ENCODE data around the gene KANTR. TPM values are rescaled to one million over a fixed set of nuclear protein-coding genes. Genes with fewer than 3 reads are reported as not detected.

Gene KANTR
- total RNA-seq, 1 experiment from 2014 or later = 7.7 TPM

- Histone ChIP-seq H4K5ac (ENCODE audit: insufficient read length, low read depth, low read length) (no peak overlapping the region), H2BK15ac (ENCODE audit: low read depth, low read length) (no peak overlapping the region), H4K20me1 (ENCODE audit: control insufficient read depth, insufficient read depth, insufficient read length) (no peaks in the 10 kb centered on the region), H3K9ac (ENCODE audit: extremely low read depth, insufficient read length, low read length) (no peak overlapping the region), H3K23me2 (ENCODE audit: insufficient read length, low read depth, low read length, poor library complexity, severe bottlenecking) (no peaks in the 10 kb centered on the region), H4K8ac (replicated peaks; ENCODE audit: insufficient read length, low read depth, low read length) (no peak overlapping the region), H2BK5ac (ENCODE audit: insufficient read length, low read length) (no peak overlapping the region), H3K23ac (ENCODE audit: insufficient read length, low read depth, low read length) (no peak overlapping the region), H2BK12ac (ENCODE audit: insufficient read length, low read depth, low read length) (no peak overlapping the region), H4K91ac (ENCODE audit: insufficient read length, low read depth, low read length) (no peak overlapping the region), H3K27ac (ENCODE audit: insufficient read length, low read depth, low read length) (no peak overlapping the region), H3K14ac (ENCODE audit: insufficient read depth, low read length) (no peak overlapping the region), H3T11ph (ENCODE audit: low read length) (no peak overlapping the region), H2AK5ac (ENCODE audit: insufficient read length, low read length) (no peak overlapping the region), H3K4ac (ENCODE audit: low read depth, low read length) (no peak overlapping the region), H3K18ac (ENCODE audit: insufficient read length, low read depth, low read length) (no peak overlapping the region), H3K56ac (ENCODE audit: insufficient read length, low read depth, low read length) (no peak overlapping the region), H3K4me1 (ENCODE audit: insufficient read depth, low read length) (no peaks in the 10 kb centered on the region), H2BK20ac (ENCODE audit: low read depth, low read length, poor library complexity, severe bottlenecking) (no peak overlapping the region), H2AFZ (ENCODE audit: low read length) (no peak overlapping the region), H3K79me1 (ENCODE audit: insufficient read depth, low read depth, low read length, poor library complexity, severe bottlenecking) (no peaks in the 10 kb centered on the region), H3K27me3 (ENCODE audit: insufficient read depth, low read length) (no peaks in the 10 kb centered on the region), H3K4me2 (ENCODE audit: insufficient read depth, insufficient read length, low read length) (no peak overlapping the region), H2BK120ac (ENCODE audit: low read depth, low read length, poor library complexity, severe bottlenecking) (no peak overlapping the region), H3K9me3 (ENCODE audit: control insufficient read depth, low read depth, low read length) (peaks cover 26% of the 10 kb centered on the region), H3K79me2 (ENCODE audit: insufficient read depth, low read length) (0 out of 2 replicates have a peak, but pooled peaks cover 2% of the 10 kb centered on the region)
- Mint-ChIP-seq H3K4me1 (peaks cover 5 to 9% of the 10 kb centered on the region in 2 experiments; a peak in 3 of 4 replicates), H3K36me3 (ENCODE audit: insufficient read depth in 1 of 3, low read depth in 3 of 3) (peaks cover 10 to 16% (median 15%) of the 10 kb centered on the region in 3 experiments; a peak in 5 of 7 replicates), H3K4me3 (no peak overlapping the region), H3K9me3 (peaks cover 54 to 55% of the 10 kb centered on the region in 2 experiments), H3K27ac (no peak overlapping the region), H3K27me3 (ENCODE audit: low read depth) (no peaks in the 10 kb centered on the region; the same call in 1 of the 2 replicates)
- no peak for DNase-seq
- TF ChIP-seq, protein P1, sequence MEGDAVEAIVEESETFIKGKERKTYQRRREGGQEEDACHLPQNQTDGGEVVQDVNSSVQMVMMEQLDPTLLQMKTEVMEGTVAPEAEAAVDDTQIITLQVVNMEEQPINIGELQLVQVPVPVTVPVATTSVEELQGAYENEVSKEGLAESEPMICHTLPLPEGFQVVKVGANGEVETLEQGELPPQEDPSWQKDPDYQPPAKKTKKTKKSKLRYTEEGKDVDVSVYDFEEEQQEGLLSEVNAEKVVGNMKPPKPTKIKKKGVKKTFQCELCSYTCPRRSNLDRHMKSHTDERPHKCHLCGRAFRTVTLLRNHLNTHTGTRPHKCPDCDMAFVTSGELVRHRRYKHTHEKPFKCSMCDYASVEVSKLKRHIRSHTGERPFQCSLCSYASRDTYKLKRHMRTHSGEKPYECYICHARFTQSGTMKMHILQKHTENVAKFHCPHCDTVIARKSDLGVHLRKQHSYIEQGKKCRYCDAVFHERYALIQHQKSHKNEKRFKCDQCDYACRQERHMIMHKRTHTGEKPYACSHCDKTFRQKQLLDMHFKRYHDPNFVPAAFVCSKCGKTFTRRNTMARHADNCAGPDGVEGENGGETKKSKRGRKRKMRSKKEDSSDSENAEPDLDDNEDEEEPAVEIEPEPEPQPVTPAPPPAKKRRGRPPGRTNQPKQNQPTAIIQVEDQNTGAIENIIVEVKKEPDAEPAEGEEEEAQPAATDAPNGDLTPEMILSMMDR (conservative IDR thresholded peaks at IDR 0.05) = no peak
- no CpG with 5 or more reads among the region's 11 CpGs for WGBS (ENCODE audit: extremely low coverage, insufficient read length, low lambda C conversion rate)
Measured at GRCh38 chrX:53159184-53159583, 65.2 kb downstream of the KANTR start.

Measured in H9 (cell line).